Colonic mucosa (tissue), 4 donors: ENCODE results near the gene CALML5. TPM values are rescaled to one million over a fixed set of nuclear protein-coding genes. Genes with fewer than 3 reads are reported as not detected.

Experiments used
- DNase-seq: peaks from one replicate; pipeline ENCODE4 v3.0.0-alpha.2; 2020
- H3K27ac ChIP-seq: fragments of 200-600 bp; one replicate; pipeline ENCODE4 v1.8.0; 2021
- H3K27me3 ChIP-seq: fragments of 200-600 bp; one replicate; pipeline ENCODE4 v1.8.0; 2021
- H3K36me3 ChIP-seq: fragments of 200-600 bp; one replicate; pipeline ENCODE4 v1.8.0; 2021
- H3K4me1 ChIP-seq: fragments of 200-600 bp; one replicate; pipeline ENCODE4 v1.8.0; 2021; ENCODE audit warnings: mild to moderate bottlenecking
- H3K4me3 ChIP-seq: fragments of 200-600 bp; one replicate; pipeline ENCODE4 v1.8.0; 2021
- H3K9ac ChIP-seq, 2 donors: one replicate each; pipeline ENCODE4 v1.7.0; 2013; ENCODE audit warnings: control low read depth in 2 of 2, low read depth in 2 of 2, low read length in 2 of 2
- H3K9me3 ChIP-seq: fragments of 200-600 bp; one replicate; pipeline ENCODE4 v1.8.0; 2021
- intact Hi-C: fragments of 100-400 bp; cut with DNase I; formaldehyde crosslinking; loops from one replicate; pipeline ENCODE4 v1.14.1; 2022
- total RNA-seq, 2 donors: library from RNA; stranded (reverse); fragmentation: NEBNext Ultra II Directional in 1 of 2; extraction: Animal tissue kit (Norgen Biotek cat#: 25700) in 1 of 2; gene quantifications; one replicate each; pipeline ENCODE4 v1.2.1, GENCODE V29; 2021
- TF ChIP-seq, protein P1 (sequence below): fragments of 200-600 bp; IDR thresholded peaks from one replicate; pipeline ENCODE4 v1.8.0; 2022; ENCODE audit warnings: antibody characterized with exemption, mild to moderate bottlenecking
- donor health status: healthy.
- donor health status: DM: no; HTN: no; CAD: no.
- donor health status: DM: no; HTN: no; CAD: no.

CALML5 gene
- total RNA-seq, 2 donors from 2014 or later: not detected

GRCh38 chr10:5497948-5498730 lies 1.2 kb downstream of the CALML5 start:
- H3K9me3 ChIP-seq: no peaks in the 10 kb centered on the region
- no peaks in the 10 kb centered on the region for H3K27me3 ChIP-seq
- intact Hi-C loops: no loop called here
- no peaks in the 10 kb centered on the region for H3K36me3 ChIP-seq
- DNase-seq: no peak
- TF ChIP-seq, protein P1, sequence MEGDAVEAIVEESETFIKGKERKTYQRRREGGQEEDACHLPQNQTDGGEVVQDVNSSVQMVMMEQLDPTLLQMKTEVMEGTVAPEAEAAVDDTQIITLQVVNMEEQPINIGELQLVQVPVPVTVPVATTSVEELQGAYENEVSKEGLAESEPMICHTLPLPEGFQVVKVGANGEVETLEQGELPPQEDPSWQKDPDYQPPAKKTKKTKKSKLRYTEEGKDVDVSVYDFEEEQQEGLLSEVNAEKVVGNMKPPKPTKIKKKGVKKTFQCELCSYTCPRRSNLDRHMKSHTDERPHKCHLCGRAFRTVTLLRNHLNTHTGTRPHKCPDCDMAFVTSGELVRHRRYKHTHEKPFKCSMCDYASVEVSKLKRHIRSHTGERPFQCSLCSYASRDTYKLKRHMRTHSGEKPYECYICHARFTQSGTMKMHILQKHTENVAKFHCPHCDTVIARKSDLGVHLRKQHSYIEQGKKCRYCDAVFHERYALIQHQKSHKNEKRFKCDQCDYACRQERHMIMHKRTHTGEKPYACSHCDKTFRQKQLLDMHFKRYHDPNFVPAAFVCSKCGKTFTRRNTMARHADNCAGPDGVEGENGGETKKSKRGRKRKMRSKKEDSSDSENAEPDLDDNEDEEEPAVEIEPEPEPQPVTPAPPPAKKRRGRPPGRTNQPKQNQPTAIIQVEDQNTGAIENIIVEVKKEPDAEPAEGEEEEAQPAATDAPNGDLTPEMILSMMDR: no peak
- H3K4me1 ChIP-seq: no peaks in the 10 kb centered on the region
- no peak overlapping the region for H3K27ac ChIP-seq
- no peak overlapping the region for H3K9ac ChIP-seq
- no peak overlapping the region for H3K4me3 ChIP-seq

DNA sequence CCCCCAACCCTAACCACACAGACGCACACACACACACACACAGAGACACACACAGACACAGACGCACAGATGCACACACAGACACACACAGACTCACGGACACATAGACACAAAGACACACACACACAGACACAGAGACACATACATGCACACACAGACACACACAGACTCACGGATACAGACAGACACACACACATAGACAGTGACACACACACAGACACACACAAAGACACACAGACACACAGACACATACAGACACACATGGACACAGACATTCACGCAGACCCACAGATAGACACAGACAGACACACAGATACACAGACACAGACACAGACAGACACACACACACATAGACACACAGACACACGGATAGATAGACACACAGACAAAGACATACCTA lies 2.1 kb downstream of the CALML5 start:
- no peaks in the 10 kb centered on the region for H3K36me3 ChIP-seq
- H3K9me3 ChIP-seq: no peaks in the 10 kb centered on the region
- no peaks in the 10 kb centered on the region for H3K4me1 ChIP-seq
- DNase-seq: no peak
- intact Hi-C loops: no loop called here
- H3K4me3 ChIP-seq: no peak overlapping the region
- TF ChIP-seq, protein P1: no peak
- H3K9ac ChIP-seq: no peak overlapping the region
- H3K27me3 ChIP-seq: no peaks in the 10 kb centered on the region
- no peak overlapping the region for H3K27ac ChIP-seq

- Histone ChIP-seq H3K27ac (no peak overlapping the region), H3K36me3 (no peaks in the 10 kb centered on the region), H3K9me3 (no peaks in the 10 kb centered on the region), H3K4me3 (no peak overlapping the region), H3K9ac (no peak overlapping the region), H3K27me3 (no peaks in the 10 kb centered on the region), H3K4me1 (no peaks in the 10 kb centered on the region)
- TF ChIP-seq, protein P1: no peak
- DNase-seq: no peak
- intact Hi-C loops: no loop called here
These were observed 2.8 kb downstream of the CALML5 start for GRCh38 chr10:5496261-5497250.

DNA sequence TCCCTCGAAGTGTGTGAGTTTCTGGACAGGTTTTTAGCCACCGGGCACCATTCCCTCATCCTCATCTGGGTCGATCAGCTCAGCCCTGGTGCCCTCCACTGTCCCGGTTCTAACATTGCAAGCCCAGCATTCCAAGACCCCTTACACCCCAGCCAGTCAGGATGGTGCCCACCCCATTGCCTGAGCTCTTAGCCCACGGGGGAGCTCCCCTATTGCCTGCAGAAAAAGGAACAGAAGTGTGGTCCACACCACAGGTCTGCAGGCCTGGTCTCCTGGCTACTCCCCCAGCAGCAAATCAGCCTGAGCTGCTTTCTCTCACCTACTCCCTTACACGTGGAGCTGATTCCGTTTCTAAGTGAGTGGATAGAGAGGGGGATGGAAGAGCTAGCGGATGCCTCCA lies 4.8 kb downstream of the CALML5 start:
- Histone ChIP-seq H3K36me3 (no peaks in the 10 kb centered on the region), H3K4me1 (no peaks in the 10 kb centered on the region), H3K4me3 (no peak overlapping the region), H3K27ac (no peak overlapping the region), H3K9me3 (no peaks in the 10 kb centered on the region), H3K9ac (no peak overlapping the region), H3K27me3 (no peaks in the 10 kb centered on the region)
- TF ChIP-seq, protein P1: no peak
- intact Hi-C loops: no loop called here
- no peak for DNase-seq

DNA sequence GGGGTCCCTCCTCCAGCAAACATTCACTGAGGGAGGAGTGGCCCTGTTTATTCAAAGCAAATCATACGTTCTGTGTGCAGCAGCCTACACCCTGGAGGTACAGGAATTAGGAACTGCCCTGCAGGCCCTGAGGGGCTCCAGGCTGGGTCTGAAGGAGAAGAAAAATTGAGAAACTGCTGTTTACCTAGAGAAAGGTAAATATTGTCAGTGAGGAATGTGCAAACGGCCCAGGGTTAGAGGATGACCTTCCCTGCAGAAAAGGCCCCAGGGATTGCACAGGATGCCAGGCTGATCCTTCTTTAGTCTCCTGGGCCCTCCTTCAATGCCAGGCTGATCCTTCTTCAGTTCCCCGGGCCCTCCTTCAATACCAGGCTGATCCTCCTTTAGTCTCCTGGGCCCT lies 5.7 kb downstream of the CALML5 start:
- Histone ChIP-seq H3K36me3 (no peaks in the 10 kb centered on the region), H3K27ac (no peak overlapping the region), H3K4me1 (no peaks in the 10 kb centered on the region), H3K9me3 (no peaks in the 10 kb centered on the region), H3K4me3 (no peak overlapping the region), H3K27me3 (no peaks in the 10 kb centered on the region), H3K9ac (no peak overlapping the region)
- DNase-seq: no peak
- TF ChIP-seq, protein P1: no peak
- intact Hi-C loops: no loop called here
